NCI-H2081 (cell line): ENCODE data around the gene ZFYVE21.
A peak's percentile ranks its signal among the peaks of the same experiment; 100 is the strongest.

Experiments
- DNase-seq, 2 experiments: peaks; one replicate each; lab custom pipeline; 2025; lab: John Stamatoyannopoulos, UW

ZFYVE21 gene

DNA sequence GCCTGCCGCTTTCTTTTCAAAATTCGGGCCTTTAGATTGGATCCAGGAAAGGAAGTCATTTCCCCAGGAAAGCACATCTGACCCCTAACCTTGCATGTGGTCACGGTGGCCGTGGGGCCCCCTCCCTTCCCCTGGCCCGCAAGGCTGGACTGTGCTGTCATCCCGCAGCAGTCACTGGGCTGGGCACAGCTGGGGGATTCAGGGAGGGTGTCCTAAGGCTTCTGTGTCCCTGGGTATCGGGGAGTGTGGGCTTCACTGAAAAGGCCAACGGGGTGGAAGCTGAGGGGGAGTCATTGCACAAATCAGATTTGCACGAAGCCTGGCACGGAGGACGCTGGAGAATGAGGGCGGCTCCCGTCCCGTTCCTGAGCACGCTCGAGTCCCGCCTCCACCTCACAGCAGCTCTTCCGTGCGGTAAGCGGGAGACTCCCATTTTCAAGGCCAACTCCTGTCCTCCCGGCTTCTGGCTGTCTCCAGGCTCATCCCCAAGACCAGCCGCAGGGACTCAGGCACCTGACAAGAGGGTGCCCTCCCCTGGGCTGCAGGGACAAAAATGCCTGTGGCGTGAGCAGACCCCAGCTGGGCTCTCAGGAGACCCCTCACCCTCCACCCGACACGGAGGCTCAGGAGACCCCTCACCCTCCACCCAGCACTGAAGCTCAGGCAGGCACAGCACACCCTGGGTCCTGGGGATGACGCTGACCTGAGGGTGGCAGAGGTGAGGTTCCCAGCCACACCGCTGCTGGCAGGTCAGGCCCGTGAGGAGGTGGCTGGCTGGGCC is 9.9 kb upstream of the ZFYVE21 start:
- no peak for DNase-seq

DNA sequence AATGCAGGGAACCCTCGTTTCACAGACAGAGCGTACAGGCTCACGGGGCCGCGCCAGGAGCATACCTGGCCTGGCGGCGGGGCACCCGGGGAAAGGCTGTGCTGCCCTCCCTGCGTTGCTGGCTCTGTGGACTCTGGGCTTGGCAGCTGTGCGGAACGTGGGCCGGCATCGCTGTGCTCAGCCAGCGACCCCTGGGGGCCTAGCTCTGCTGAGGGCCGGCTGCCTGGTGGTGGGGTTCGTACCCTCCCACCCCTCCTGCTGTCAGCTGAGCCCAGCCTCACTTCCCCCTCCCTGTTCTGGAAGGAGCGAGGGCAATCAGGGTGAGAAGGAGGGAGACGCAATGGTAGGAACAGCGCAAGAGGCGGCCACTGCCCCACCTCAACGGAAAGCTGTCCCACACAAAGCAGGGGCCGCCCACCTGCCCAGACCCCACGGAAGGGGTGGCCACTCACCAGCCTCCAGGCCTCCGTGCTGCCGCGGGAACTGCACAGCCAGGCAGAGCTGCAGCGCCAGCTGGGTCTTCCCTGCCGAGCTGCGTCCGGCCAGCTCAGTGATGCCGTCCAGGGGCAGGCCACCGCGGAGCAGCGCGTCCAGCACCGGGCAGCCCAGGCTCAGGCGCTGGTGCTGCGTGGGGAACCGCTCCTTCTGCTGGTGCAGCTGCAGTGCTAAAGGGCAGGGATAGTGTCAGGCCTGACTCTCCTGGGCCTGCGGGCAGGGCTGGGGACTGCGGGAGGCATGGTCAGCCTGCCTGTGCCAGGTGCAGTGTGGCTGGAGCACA is 8.9 kb upstream of the ZFYVE21 start:
- DNase-seq = no peak

DNA sequence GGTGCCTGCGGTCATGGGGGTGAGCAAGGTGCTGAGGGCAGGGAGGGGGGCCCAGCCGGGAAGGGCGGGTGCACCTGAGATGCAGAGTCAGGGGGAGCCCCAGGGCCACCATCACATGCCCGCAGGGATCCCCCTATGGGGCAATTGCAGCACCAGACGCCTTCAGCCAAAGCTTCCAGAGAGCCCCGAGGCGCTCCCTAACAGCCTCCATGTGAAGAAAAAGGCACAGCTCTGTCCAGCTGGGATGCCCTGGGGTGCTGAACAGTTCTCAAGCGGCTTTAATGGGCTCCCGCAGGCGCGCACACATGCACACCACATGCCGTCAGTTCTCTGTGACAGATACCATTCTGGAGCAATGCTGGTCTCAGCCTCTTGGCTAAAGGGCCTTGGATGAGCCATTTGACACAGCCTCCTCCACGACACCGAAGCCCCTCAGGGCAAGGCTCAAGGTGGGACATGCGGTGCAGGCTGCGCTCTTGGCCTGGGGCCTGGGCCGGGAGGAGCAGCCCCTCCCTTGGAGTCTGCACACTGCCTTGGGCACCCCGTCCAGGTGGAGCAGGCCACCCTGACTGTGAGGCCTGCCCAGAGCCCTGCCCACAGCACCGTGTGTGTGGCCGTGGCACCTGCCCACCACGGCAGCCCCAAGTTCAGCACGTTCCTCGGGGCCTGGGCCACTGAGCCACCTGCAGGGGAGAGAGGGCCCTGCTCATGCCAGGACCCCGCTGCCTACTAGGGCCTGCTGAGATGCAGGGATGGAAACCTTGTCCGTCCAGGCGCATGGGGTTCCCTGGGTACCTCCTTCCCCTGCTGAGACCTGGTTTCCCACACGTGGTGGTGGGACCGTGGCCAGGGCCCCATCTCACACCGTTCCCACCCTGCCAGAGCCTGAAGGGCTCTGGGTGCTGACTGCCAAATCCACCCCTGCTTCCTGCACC is 8.0 kb upstream of the ZFYVE21 start:
- peak; percentile 29 to 38 for DNase-seq

DNA sequence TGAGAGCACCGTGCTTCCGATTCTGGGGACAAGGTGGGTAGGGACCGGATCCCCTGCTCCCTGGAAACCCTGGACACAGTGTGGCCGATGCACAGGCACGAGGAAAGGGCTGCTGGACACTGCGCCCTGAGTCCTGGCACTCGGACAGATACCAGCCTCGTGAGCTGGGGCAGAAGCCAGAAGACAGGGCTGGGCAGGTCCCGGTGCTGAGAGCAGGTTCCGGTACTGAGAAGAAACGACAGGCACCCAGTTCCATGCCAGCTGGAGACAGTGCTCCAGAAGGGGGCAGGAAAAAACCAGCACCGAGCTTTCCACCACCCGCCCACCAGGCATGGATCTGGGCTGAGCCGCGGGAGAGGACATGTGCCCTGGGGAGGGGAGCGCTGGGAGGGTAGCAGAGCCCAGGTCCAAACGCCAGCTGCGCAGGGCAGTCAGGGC is 6.8 kb upstream of the ZFYVE21 start:
- DNase-seq = no peak

DNA sequence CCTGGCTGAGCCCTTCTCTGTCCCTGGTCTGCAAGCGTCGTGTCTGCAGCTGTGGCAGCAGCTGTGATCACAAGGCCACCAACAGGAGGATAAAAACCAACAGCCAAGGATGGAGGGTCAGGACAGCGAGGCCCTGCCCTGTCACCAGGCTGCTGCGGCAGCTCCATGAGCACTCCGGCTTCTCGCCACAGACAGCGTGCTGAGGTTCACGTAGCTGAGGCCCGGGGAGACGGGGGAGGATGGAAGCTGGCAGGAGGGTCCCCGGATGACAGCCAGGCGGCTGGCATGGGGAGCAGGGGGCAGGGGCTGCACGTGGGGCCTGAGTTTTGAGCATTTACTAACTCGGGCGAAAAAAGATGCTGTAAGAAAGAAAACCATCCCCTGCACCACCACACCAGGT is 5.8 kb upstream of the ZFYVE21 start:
- DNase-seq = no peak

DNA sequence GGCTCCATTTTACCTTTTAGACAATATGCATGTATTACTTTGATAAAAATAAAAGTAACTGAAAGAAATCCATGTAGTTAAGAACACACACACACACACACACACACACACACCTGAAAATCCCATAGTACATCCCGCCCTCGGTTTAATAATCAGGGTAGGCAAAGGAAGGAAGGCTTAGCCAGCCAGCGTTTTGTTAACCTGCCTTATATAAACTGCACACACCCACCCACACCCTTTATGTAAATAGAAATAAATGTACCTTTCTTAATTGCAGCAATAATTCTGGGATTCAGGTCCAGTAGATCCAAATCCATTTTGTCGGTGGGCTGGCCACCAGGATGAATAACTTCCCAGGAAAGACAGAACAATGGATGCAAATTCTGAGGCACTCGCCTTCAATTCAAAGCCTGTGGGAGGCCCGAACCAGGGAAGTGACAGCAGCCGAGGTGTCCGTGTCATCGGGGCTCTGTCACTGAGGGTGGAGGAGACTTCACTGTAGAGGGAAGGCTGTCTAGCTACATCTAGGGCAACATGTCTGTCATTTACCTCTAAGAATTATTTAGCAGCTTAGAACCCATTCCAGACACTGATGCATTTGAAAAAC is 4.7 kb upstream of the ZFYVE21 start:
- peak; percentile 41 to 51 for DNase-seq

DNA sequence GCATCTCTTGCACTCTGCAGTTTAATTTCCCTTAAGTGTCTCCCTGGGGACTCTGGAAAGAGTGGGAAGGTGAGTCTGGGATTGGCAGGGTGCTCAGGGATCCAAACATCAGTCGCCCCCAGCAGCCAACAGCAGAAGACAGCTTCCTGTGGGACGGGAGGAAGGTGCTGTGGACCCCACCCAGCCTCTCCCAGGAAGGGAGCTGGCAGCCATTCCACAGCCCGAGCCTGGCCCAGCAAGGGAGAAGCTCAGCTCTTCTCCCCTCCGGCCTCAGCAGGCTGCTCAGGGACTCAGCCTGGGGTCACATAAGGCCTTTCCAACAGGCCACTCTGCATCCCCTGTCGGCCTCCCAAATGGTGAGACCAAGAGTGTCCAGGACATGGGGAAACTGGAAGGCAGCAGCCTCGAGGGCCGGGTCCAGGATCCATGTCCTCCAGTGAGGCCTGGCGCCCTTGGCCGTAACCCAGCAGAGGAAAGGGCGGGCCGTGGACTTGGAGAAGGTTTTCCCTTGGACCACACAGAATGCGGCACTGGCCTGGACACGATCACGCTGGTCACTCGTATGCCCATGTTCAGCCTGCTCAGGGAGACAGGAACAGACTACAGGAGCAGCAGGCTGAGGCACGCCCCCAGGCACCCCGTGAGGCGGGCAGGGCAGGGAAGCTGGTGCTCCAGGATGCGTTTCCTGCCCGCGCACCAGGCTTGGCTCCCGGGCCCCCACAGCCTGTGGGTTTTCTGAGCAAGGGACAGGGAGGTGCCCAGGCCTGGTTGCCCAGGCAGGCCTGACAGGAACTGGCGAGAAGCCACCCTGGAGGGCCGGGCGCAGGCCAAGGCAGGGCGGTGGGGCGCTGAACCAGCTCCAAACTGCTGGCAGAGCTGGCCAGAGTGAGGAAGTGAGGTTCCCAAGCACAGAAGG is 3.8 kb upstream of the ZFYVE21 start:
- DNase-seq = peak; percentile 50 to 81

DNA sequence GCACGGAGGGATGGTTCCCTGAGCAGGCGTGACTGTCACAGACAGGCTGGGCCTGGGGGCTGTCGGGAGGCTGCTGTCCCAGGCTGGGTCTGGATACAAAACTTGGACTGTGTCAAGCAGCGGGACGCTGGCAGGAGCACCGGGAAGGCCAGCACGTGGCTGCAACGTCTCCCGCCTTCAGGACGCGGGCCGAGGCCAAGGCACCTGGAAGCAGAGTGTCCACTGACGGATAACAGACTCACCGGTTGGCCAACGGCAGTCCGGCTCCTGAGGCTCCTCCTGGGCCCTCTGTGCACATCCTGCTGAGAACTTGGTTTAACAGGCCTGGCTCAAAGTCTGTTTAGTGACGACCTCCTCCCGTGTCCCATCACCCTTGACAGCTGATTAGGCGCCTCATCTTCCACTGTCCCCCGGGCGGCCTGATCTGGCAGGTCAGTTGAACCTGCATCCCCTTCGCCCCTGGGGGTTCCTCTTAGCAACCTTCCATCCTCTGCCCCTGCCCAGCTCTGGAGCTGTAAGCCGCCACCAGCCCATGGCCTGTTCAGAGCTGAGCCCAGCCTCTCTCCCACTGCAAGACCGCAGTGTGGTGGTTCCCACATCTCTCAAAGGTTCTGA is 2.9 kb upstream of the ZFYVE21 start:
- no peak for DNase-seq

DNA sequence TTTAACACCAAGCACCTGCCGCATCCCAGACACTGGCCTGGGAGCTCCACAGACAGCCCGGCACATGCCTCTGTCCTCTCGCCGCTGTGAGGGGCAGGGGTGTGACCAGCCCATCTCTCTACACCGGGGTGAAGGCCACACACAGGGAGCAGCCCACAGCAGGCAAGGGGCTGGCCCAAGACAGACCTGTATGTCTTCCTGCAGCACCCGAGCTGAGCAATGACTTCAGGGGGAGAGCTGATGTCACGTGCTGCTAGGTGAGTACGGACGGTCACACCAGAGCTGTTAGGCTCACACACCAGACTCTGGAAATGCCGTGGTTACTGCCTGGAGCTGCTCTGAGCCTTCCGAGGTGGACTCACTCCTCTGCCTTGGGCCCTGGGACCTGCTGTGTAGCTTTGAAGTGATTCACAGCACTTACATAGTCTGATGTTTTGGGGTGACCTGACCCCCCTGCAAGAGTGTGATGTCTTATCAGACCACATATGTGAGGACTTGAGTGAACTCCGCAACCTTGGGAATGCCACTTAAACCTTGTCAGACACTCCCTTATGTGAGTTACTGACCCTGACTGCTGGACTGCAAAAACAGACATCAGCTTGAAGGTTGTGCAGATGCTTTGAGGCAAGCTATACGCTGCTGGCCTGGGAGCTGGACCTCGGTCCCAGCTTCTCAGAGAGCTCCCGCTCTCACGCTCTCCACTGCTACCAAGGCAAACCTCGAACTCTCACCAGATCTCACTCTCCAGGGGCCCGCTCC is 2.1 kb upstream of the ZFYVE21 start:
- no peak for DNase-seq

DNA sequence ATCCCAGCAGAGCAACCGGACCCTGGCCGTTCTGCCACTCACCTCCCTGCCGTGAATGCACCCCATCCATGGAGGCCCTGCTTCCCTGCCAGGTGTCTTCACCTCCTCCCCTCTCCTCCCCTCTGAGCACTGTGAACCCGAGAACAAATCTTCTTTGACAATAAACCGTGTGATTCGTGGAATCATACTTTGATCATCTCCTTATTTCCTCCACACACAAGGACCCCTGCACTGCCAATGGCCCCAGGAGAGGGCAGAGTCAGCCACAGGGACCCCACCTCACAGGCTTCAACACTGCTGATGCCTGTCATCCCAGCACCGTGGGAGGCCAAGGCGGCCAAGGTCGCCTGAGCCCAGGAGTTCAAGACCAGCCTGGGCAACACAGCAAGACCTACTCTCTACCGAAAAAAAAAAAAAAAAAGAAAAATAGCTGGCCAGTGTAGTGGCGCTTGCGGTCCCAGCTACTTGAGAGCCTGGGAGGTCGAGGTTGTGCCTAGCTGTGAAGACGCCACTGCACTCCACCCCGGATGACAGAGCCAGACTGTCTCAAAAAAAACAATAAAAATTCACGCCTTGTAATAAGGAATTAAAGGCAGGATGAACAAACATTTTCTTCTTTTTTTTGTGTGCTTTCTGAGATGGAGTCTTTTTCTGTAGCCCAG is 1.4 kb upstream of the ZFYVE21 start:
- DNase-seq = no peak

DNA sequence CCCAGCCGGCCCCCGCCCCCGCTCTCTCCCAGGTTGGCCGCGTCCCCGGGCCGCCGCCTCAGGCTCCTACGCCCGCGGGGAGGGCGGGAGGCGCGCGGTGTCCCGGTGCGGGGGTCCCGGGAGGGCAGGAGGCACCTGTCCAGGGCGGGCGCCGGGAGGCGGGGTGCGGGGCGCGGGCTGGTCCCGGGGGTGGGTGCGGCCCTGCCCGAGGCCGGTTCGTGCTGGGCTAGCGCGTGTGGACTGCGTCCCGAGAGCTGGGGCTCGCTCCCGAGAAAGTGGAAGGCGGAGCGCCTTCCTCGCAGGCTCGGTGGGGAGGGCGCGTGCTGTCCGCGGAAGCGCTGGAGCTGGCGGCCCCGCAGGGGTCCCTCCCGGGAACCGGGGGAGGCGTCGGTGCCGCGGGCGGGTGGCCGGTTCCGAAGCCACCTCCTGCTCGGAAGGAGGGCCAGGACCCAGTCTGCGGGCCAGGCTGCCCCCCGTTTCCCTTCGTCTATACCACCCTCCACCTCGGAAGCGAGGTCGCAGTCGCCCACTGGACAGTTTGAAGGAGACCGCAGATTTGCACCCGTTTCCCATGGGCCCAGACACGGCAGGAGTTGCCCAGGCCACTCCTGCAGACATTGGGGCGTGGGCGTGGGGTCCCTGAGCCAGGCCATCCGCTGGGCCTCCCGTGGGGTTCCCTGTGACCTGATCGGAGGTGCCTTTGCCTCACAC is 636 bp downstream of the ZFYVE21 start:
- peak; percentile 24 to 28 for DNase-seq

DNA sequence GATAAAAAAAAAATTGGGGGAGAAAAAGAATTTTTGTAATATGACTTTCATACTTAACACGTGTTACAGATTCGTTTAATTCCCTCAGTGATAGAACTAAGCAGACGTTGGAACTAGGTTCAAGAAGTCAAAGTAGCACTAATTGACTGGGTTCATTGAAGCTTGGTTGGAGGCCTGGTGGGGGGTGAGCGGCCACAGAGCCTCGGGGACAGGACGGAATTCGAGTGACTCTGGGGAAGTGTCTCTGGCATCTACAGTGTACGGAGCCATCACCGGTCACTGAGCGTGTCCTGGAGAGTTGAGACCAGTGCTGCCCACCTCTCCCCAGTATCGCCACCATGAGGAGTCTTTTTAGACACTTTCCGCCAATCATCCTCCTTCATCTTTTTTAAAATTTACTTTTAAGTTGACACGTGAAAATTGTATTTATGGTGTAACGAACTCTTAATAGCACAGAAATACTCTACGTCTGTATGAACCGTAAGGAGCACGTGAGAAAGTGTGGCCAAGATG is 1.3 kb downstream of the ZFYVE21 start:
- DNase-seq = no peak

DNA sequence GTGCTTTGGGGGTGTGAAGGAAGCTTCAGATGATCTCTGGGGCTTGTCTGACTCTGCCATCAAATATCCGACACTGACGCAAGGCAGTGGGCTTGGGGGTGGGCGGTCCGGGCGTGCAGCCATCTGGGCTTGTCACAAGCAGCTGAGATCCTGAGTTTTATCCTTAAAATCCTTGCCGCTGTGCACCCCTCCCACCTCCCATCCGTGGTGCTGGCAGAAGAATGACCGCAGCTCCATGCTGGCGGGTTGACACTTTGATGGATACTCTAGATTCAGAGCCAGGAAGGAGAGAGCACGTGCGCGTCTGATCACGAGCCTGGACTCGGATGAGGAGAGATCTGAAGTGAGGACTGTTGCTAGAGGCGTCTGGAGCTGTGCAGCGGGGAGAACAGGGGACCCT is 3.0 kb downstream of the ZFYVE21 start:
- no peak for DNase-seq

DNA sequence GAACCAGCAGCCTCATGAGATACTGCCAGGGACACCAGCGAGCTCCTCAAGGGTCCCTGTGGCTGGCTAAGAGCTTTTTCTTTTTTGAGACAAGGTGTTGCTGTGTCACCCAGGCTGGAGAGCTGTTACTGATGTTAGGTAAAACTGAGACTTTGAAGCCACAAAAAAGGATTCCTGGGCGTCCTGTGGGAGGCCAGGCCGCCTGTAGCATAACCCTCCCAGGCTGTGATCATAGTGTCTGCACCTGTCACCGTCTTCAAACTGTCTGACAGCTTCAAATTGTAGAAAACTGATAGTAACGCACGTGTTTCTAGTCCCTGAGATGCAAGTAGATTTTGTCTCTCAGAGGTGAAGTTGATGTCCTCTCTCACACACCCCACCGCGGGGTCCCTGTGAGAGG is 4.1 kb downstream of the ZFYVE21 start:
- DNase-seq = no peak

DNA sequence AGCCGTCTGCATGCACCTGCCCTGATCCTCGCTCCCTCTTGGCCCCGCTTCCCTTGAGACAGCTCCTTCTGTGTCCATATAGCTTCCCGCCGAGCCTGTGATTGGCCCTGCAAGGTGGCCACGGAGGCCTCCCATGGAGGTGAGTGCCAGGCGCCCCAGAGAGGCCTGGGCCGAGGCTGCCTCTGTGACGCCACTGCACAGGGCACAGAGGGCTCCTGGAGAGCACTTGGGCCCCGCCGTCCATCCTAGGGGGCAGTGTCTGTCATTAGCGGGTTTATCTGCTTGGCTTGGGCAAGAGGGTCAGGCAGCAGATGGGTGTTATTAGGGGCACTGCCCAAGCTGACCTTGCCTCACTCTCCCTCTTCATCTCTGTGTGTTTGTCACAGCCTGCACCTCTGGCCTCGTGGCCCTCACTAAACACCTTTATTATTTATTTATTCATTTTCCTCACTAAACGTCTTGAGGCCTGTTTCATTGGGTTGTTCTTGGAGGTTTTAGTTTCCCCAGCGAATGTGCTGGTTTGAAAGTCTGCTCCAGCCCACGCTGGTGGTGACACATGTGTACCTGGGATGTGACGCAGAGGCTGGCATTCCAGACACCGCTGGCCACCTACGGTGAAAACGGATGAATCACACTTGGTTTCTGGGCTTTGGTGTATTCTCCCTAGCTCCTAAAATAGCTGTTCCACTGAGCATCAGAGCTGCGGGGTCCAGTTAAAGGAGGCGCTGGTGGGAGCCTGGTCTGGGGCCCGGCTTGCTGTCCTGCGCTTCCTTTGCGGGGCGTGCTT is 5.9 kb downstream of the ZFYVE21 start:
- no peak for DNase-seq

DNA sequence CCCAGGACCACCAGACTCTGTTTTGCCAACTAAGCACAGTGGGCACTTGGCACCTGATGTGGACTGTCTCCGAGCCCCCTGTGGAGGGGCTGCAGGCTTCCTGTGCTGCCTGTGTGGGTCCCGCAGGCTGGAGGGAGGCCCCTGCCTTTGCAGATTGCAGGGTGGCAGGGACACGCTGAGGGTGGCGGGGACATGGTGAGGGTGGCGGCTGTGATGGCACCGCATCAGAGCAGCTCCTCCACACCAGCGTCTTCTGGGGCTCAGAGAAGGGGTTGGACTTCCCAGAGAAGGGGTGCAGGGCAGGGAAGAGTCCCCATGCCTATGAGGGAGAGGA is 8.1 kb downstream of the ZFYVE21 start:
- DNase-seq = no peak

DNA sequence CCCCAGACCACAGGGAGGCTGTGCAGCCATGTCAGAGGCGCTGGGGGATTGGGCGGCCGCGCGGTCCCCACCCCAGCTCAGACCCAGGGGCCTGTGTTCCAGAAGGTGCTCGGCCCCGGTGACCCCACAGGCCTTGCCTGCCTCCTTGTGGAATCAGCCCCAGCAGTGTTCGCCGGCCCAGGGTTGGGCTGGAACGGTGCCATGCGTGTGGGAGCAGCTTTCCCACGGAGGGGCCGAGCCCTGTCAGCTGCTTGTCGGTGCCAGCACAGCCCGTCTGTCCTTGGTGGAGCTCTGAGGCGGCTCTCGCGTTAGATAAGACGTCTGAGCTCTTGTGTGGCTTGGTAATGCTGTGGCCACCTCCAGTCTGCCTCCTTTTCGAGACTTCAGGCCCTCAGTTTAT is 8.5 kb downstream of the ZFYVE21 start:
- no peak for DNase-seq
